ENCODE data around the gene VEZF1. TPM values are rescaled to one million over a fixed set of nuclear protein-coding genes. Genes with fewer than 3 reads are reported as not detected.

The VEZF1 gene
- total RNA-seq, 4 donors from 2014 or later, result 45.1 to 50.6 (median 47.6) TPM

- TF ChIP-seq CTCF (IDR thresholded peaks at IDR 0.05), result no peak
- no peak for DNase-seq (ENCODE audit: low spot score)
- no peak for ATAC-seq (ENCODE audit: low FRiP score)
These were observed 22.2 kb upstream of the VEZF1 start for GRCh38 chr17:58010067-58010799.

GRCh38 chr17:58007781-58008706, 20.0 kb upstream of the VEZF1 start:
- DNase-seq (ENCODE audit: low spot score) (no peak), ATAC-seq (ENCODE audit: low FRiP score) (no peak)
- TF ChIP-seq CTCF (IDR thresholded peaks at IDR 0.05), result no peak

- ATAC-seq (ENCODE audit: low FRiP score), result peak; percentile 95
- no peak for TF ChIP-seq CTCF (IDR thresholded peaks at IDR 0.05)
- DNase-seq (ENCODE audit: low spot score), result peak; percentile 82
These were observed 19.1 kb upstream of the VEZF1 start, which contains the start of gene SRSF1 for GRCh38 chr17:58006924-58007780. Gene SRSF1, minus strand, starts transcription at chr17:58007246. Its CDS starts 109 bp downstream, at chr17:58007137.

- DNase-seq (ENCODE audit: low spot score) (peak; percentile 70), ATAC-seq (ENCODE audit: low FRiP score) (peak; percentile 68)
- no peak for TF ChIP-seq CTCF (IDR thresholded peaks at IDR 0.05)
These were observed 18.5 kb upstream of the VEZF1 start for GRCh38 chr17:58006560-58006923.

- ATAC-seq (ENCODE audit: low FRiP score), result no peak
- TF ChIP-seq CTCF (IDR thresholded peaks at IDR 0.05), result no peak
- DNase-seq (ENCODE audit: low spot score), result no peak
These were observed 17.9 kb upstream of the VEZF1 start for GRCh38 chr17:58005728-58006559.
